ENCODE data around the gene ANTXRL. TPM values are rescaled to one million over a fixed set of nuclear protein-coding genes. Genes with fewer than 3 reads are reported as not detected.
"Not testable (repeated sequence)": the region's sequence is repeated elsewhere in the genome, so short reads cannot be mapped to it uniquely, and the experiment has no call there.

Gene ANTXRL
- total RNA-seq, 1 donor = not detected

- no peak for DNase-seq (ENCODE audit: low read depth)
- H3K4me3 ChIP-seq (ENCODE audit: low read depth, low read length) = no peak overlapping the region
- TF ChIP-seq CTCF (IDR thresholded peaks at IDR 0.05; ENCODE audit: insufficient read depth, low read length) = no peak
Measured at GRCh38 chr10:46267132-46267985, 19.4 kb upstream of the ANTXRL start.

GRCh38 chr10:46268076-46268881 lies 18.5 kb upstream of the ANTXRL start:
- no peak for TF ChIP-seq CTCF (IDR thresholded peaks at IDR 0.05; ENCODE audit: insufficient read depth, low read length)
- no peak for DNase-seq (ENCODE audit: low read depth)

GRCh38 chr10:46269554-46270053 lies 17.2 kb upstream of the ANTXRL start:
- DNase-seq (ENCODE audit: low read depth); H3K4me3 ChIP-seq (ENCODE audit: low read depth, low read length): not testable (repeated sequence)

More at GRCh38 chr10:46268076-46268881, 18.5 kb upstream of the ANTXRL start:
- no peak overlapping the region for H3K4me3 ChIP-seq (ENCODE audit: low read depth, low read length)

- no peak overlapping the region for H3K4me3 ChIP-seq (ENCODE audit: low read depth, low read length)
- no peak for DNase-seq (ENCODE audit: low read depth)
- TF ChIP-seq CTCF (IDR thresholded peaks at IDR 0.05; ENCODE audit: insufficient read depth, low read length) = no peak
Measured at GRCh38 chr10:46270086-46270811, 16.5 kb upstream of the ANTXRL start.

GRCh38 chr10:46270963-46271530 lies 15.8 kb upstream of the ANTXRL start:
- not testable (repeated sequence) for H3K4me3 ChIP-seq (ENCODE audit: low read depth, low read length); DNase-seq (ENCODE audit: low read depth)

- H3K4me3 ChIP-seq (ENCODE audit: low read depth, low read length); DNase-seq (ENCODE audit: low read depth): not testable (repeated sequence)
Measured at GRCh38 chr10:46271795-46272499, 14.8 kb upstream of the ANTXRL start.

- no peak for TF ChIP-seq CTCF (IDR thresholded peaks at IDR 0.05; ENCODE audit: insufficient read depth, low read length)
- DNase-seq (ENCODE audit: low read depth) = no peak
- no peak overlapping the region for H3K4me3 ChIP-seq (ENCODE audit: low read depth, low read length)
Measured at GRCh38 chr10:46272863-46273415, 13.9 kb upstream of the ANTXRL start.
